Caco-2 (cell line): ENCODE results near the gene WNK1. TPM values are rescaled to one million over a fixed set of nuclear protein-coding genes. Genes with fewer than 3 reads are reported as not detected.

Experiments used
- BruUV-seq: library from RNA; stranded (reverse); fragments of 400-500 nt; replicated peaks from 2 replicates; lab custom pipeline; 2021; lab: Mats Ljungman, UMichigan
- CTCF ChIA-PET: fragments of 300-600 bp; sonication (Branson Sonifier 250); formaldehyde crosslinking; loops from one replicate; lab custom pipeline; 2022; ENCODE audit warnings: antibody characterized with exemption; lab: Charles Lee
- POLR2A ChIA-PET: fragments of 300-600 bp; sonication (Branson Sonifier 250); formaldehyde crosslinking; loops from one replicate; lab custom pipeline; 2022; ENCODE audit warnings: antibody characterized with exemption; lab: Charles Lee
- DNase-seq, 2 experiments: peaks; one replicate each; pipeline versions ENCODE4 v3.0.0 to v3.0.0-alpha.2; 2020 to 2022
- H3K27me3 ChIP-seq: replicated peaks from 2 replicates; pipeline ENCODE4 v1.6.0; 2011; ENCODE audit warnings: low read length; ENCODE audit not compliant: control insufficient read depth, insufficient read depth
- H3K36me3 ChIP-seq: 2 replicates; pipeline ENCODE4 v1.5.1; 2011; ENCODE audit warnings: low read length; ENCODE audit not compliant: control insufficient read depth, insufficient read depth
- H3K4me1 ChIP-seq: fragments of 250-450 bp; sonication (Bioruptor Pico); 2 replicates; pipeline ENCODE4 v1.5.1; 2020; ENCODE audit warnings: mild to moderate bottlenecking
- H3K4me3 ChIP-seq: 2 replicates; pipeline ENCODE4 v1.5.1; 2011; ENCODE audit warnings: low read depth, mild to moderate bottlenecking, control low read depth, low read length
- H3K9me3 ChIP-seq: fragments of 250-450 bp; sonication (Bioruptor Pico); 2 replicates; pipeline ENCODE4 v1.5.1; 2020; ENCODE audit warnings: mild to moderate bottlenecking, moderate library complexity
- H3K27ac Mint-ChIP-seq: one replicate; pipeline ENCODE4 v1.8.0; 2022; ENCODE audit warnings: mixed read lengths; ENCODE audit not compliant: unreplicated experiment
- H3K27me3 Mint-ChIP-seq: one replicate; pipeline ENCODE4 v1.8.0; 2022; ENCODE audit warnings: mixed read lengths; ENCODE audit not compliant: insufficient read depth, unreplicated experiment
- H3K36me3 Mint-ChIP-seq: one replicate; pipeline ENCODE4 v1.8.0; 2022; ENCODE audit warnings: mild to moderate bottlenecking, mixed read lengths; ENCODE audit not compliant: insufficient read depth, unreplicated experiment
- H3K4me1 Mint-ChIP-seq: one replicate; pipeline ENCODE4 v1.8.0; 2022; ENCODE audit warnings: low read depth, mixed read lengths; ENCODE audit not compliant: unreplicated experiment
- H3K4me3 Mint-ChIP-seq: one replicate; pipeline ENCODE4 v1.8.0; 2022; ENCODE audit warnings: mild to moderate bottlenecking, moderate library complexity, mixed read lengths; ENCODE audit not compliant: unreplicated experiment
- H3K9me3 Mint-ChIP-seq: one replicate; pipeline ENCODE4 v1.8.0; 2022; ENCODE audit warnings: mixed read lengths; ENCODE audit not compliant: unreplicated experiment
- CTCF ChIP-seq, 2 experiments: fragments of 200-600 bp in 1 of 2; IDR thresholded peaks; 1 replicate in 1 of 2; 2 replicates in 1 of 2; pipeline versions ENCODE4 v1.5.1 to v1.8.0; 2011 to 2022; ENCODE audit warnings: antibody characterized with exemption in 1 of 2, control low read depth in 1 of 2, inconsistent platforms in 1 of 2, low read depth in 1 of 2, low read length in 1 of 2, mild to moderate bottlenecking in 1 of 2, moderate library complexity in 1 of 2; ENCODE audit not compliant: insufficient read depth in 1 of 2, severe bottlenecking in 1 of 2, unreplicated experiment in 1 of 2
- intact Hi-C: fragments of 100-400 bp; cut with micrococcal nuclease; formaldehyde crosslinking; loops from one replicate; pipeline ENCODE4 v1.10.0; 2022; ENCODE audit not compliant: unreplicated experiment
- total RNA-seq: library from RNA; stranded (reverse); gene quantifications from 2 replicates; pipeline ENCODE4 v1.2.3, GENCODE V29; 2022

The WNK1 gene
- total RNA-seq, 1 experiment from 2014 or later: 224 TPM

DNA sequence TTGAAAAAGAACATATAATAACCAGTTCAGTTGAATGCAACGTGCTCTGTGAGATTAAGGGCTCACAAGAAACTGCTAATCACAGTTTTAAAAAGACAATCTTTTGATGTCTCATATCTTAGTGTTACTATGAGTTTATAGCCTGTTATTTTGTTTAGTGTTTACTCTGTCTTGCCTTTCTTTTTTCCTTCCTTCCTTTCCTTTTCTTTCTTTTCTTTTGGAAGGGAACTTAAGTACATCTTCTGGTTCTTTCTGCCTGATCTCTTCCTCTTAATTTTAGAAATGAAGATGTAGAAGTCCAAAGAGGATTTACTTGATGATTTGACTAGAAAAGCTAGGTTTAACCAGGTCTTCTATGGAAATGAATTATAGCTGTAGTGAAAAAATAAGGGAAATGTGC, 38.2 kb downstream of the WNK1 start:
- TF ChIP-seq CTCF (IDR thresholded peaks at IDR 0.05; ENCODE audit: insufficient read depth in 1 of 2, low read depth in 1 of 2, low read length in 1 of 2, severe bottlenecking in 1 of 2, unreplicated experiment in 1 of 2): no peak
- CTCF ChIA-PET: no interaction called here
- DNase-seq: no peak

GRCh38 chr12:793037-793436, 40.7 kb downstream of the WNK1 start:
- Histone ChIP-seq H3K4me1 (peaks cover 16% of the 10 kb centered on the region), H3K9me3 (no peaks in the 10 kb centered on the region), H3K27me3 (no peaks in the 10 kb centered on the region), H3K4me3 (no peak overlapping the region), H3K36me3 (no peaks in the 10 kb centered on the region)
- BruUV-seq: no TSS peak
- no peak for TF ChIP-seq CTCF (IDR thresholded peaks at IDR 0.05; ENCODE audit: insufficient read depth in 1 of 2, low read depth in 1 of 2, low read length in 1 of 2, severe bottlenecking in 1 of 2, unreplicated experiment in 1 of 2)
- ChIA-PET POLR2A (no interaction called here), CTCF (no interaction called here)
- Mint-ChIP-seq H3K4me1 (peaks cover 15% of the 10 kb centered on the region), H3K9me3 (no peaks in the 10 kb centered on the region), H3K27ac (no peak overlapping the region), H3K4me3 (no peak overlapping the region), H3K36me3 (peaks cover 13% of the 10 kb centered on the region), H3K27me3 (no peaks in the 10 kb centered on the region)
- no peak for DNase-seq
- intact Hi-C loops: no loop called here

More for the DNA sequence above, 38.2 kb downstream of the WNK1 start:
- intact Hi-C loops: no loop called here
- POLR2A ChIA-PET: no interaction called here
- Mint-ChIP-seq H3K9me3 (no peaks in the 10 kb centered on the region), H3K27ac (no peak overlapping the region), H3K4me3 (no peak overlapping the region), H3K27me3 (no peaks in the 10 kb centered on the region), H3K36me3 (peaks cover 7% of the 10 kb centered on the region), H3K4me1 (peaks cover 8% of the 10 kb centered on the region)
- H3K9me3 ChIP-seq: 0 out of 2 replicates have a peak, but pooled peaks cover 3% of the 10 kb centered on the region
- no TSS peak for BruUV-seq
- peaks cover 16% of the 10 kb centered on the region for H3K4me1 ChIP-seq
- no peaks in the 10 kb centered on the region for H3K27me3 ChIP-seq
- no peaks in the 10 kb centered on the region for H3K36me3 ChIP-seq
- no peak overlapping the region for H3K4me3 ChIP-seq

GRCh38 chr12:793711-794110, 41.3 kb downstream of the WNK1 start:
- Mint-ChIP-seq H3K4me1 (peaks cover 13% of the 10 kb centered on the region), H3K27ac (no peak overlapping the region)

More at GRCh38 chr12:793711-794110, 41.3 kb downstream of the WNK1 start:
- Histone ChIP-seq H3K4me1 (peaks cover 9% of the 10 kb centered on the region), H3K9me3 (no peaks in the 10 kb centered on the region), H3K27me3 (no peaks in the 10 kb centered on the region), H3K36me3 (no peaks in the 10 kb centered on the region), H3K4me3 (no peak overlapping the region)
- DNase-seq: no peak
- TF ChIP-seq CTCF (IDR thresholded peaks at IDR 0.05; ENCODE audit: insufficient read depth in 1 of 2, low read depth in 1 of 2, low read length in 1 of 2, severe bottlenecking in 1 of 2, unreplicated experiment in 1 of 2): no peak
- H3K9me3 Mint-ChIP-seq: no peaks in the 10 kb centered on the region
- ChIA-PET POLR2A (no interaction called here), CTCF (no interaction called here)
- peaks cover 13% of the 10 kb centered on the region for H3K36me3 Mint-ChIP-seq
- BruUV-seq: no TSS peak
- H3K4me3 Mint-ChIP-seq: no peak overlapping the region
- intact Hi-C loops: no loop called here
- H3K27me3 Mint-ChIP-seq: no peaks in the 10 kb centered on the region
